SKM-1 (cell line): ENCODE measurements around the gene RAB5B.
"Not testable (repeated sequence)": the region's sequence is repeated elsewhere in the genome, so short reads cannot be mapped to it uniquely, and the experiment has no call there.

Experiments used
- DNase-seq: peaks from one replicate; lab custom pipeline; 2025; ENCODE audit not compliant: unreplicated experiment; lab: John Stamatoyannopoulos, UW

RAB5B gene

GRCh38 chr12:55940065-55940732, 33.7 kb upstream of the RAB5B start:
- peak; percentile 33 for DNase-seq

DNA sequence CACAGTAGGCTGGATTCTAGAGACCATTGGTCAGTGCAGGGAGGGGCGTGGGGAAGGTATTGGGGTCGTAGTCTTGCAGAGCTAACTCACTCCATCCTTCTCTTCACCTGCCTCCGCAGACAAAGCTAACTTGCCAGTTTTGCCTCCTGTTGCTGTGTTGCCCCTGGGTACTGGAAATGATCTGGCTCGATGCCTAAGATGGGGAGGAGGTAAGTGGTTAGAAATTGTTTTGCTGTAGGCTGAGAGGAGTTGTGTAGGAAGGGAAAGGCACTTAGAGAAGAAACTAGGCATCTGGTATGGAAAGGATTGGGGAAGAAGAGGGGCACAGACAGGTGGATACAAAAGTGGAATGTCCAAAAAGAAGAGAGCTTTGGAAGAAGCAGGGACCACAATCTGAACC, 31.8 kb upstream of the RAB5B start:
- DNase-seq = no peak

GRCh38 chr12:55942577-55943136, 31.2 kb upstream of the RAB5B start:
- DNase-seq = no peak

- no peak for DNase-seq
Observed at GRCh38 chr12:55946553-55946952, 27.3 kb upstream of the RAB5B start.

- DNase-seq = no peak
Observed at GRCh38 chr12:55955344-55955743, 18.5 kb upstream of the RAB5B start.

DNA sequence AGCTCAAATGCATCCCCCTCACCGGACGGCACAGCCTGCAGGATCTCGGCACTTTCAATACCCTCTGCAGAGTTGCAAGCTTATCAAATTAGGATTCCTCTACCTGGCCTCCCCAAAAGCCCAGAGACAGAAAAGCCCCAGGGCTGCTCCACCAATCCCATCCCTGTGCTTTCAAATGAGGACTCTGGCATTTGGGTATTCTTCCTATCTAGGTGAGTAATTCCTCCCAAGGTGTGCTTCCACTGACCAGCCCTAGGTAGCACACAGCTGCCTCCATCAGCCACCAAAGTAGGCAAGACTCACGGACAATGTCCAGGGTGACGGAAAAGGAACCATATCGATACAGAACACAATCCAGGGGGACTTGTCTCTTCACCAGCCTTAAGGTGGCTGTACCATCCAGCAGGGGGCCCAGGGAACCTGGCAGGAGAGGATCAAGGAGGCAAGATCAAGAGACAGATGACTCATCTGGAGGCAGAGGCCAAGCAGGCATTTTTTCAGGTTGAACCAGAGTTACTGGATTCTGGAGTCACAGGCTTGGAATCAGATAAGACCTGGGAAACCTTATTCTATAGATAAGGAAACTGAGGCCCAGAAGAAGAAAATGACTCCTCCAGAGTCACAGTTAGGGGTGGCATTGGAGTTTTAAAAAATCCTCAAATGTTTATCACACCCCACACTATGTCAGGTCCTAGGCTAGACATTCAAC, 17.9 kb upstream of the RAB5B start:
- no peak for DNase-seq

- DNase-seq = no peak
Observed at GRCh38 chr12:55957106-55957859, 16.6 kb upstream of the RAB5B start.

DNA sequence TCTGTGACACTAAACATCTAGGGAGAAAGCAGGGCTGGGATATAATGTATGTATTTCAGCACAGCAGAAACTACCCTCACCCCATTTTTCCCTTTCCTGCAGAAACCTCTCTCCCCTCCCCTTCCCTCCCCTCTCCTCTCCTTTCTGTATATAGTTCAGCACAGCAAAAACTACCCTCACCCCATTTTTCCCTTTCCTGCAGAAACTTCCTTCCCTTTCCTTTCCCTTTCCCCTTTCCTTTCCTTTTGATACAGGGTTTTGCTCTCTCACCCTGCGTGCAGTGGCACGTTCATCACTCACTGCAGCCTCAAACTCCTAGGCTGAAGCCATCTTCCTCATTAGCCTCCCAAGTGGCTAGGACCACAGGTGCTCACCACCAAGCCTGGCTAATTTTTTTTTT, 10.1 kb upstream of the RAB5B start:
- no peak for DNase-seq

- DNase-seq = no peak
Observed at GRCh38 chr12:55965240-55965639, 8.6 kb upstream of the RAB5B start.

DNA sequence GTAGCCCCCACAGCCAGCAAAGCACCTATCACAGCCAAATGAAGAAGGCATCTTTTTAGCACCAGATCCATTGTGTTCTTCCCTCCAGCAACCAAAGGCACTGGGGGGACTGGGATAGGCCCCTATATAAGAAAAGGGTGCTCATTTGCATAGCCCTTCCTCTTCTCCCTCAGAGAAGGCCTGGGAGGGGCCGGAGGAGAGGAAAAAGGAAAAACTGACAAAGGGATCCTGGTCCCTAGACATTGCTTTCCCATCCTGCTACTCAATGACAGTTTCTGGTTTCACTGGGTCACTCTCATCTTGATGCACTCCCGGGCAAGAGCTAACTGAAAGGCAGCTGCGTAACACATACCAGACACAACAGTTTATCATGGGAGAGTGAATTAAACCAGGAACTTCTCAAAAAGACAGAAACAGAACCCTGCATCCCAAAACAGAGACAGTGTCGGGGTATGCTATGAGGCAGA, 7.9 kb upstream of the RAB5B start, which contains the start of gene PMEL:
PMEL (minus strand) TSS at position 102 of the 467 bp plus-strand sequence; CDS start at position 71, 31 bp downstream.
- DNase-seq = no peak

DNA sequence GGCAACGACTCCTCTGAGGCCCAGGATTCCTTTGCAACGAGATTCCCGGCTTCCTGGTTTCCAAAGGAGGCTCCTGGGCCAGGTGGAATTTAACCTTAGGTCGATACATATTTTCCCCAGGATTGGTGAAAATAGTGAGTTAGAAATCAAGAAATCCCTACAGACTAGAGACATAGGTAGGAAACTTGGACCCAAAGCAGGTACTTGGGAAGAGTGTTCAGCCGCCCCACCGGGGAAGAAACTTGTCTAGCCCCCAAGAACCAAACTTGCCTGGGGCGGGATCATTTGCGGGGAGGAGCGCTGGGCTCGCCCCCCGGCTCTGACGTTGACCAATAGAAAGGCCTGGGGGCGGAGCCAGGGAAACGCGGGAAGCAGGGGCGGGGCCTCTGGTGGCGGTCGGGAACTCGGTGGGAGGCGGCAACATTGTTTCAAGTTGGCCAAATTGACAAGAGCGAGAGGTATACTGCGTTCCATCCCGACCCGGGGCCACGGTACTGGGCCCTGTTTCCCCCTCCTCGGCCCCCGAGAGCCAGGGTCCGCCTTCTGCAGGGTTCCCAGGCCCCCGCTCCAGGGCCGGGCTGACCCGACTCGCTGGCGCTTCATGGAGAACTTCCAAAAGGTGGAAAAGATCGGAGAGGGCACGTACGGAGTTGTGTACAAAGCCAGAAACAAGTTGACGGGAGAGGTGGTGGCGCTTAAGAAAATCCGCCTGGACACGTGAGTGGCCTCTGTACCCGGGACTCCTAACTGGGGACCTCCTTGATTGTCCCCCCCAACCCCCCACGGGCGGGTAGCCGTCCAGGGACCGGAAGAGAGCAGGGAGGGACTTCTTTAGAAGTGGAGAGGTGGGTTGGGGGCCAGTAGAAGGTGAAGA, 7.2 kb upstream of the RAB5B start, which contains the start of gene CDK2:
CDK2 (plus strand) TSS at position 423 of the 874 bp plus-strand sequence; CDS start at position 602, 179 bp downstream.
- peak; percentile 40 for DNase-seq

GRCh38 chr12:55969356-55969755, 4.5 kb upstream of the RAB5B start:
- DNase-seq = no peak

GRCh38 chr12:55970775-55971174, 3.1 kb upstream of the RAB5B start:
- no peak for DNase-seq

DNA sequence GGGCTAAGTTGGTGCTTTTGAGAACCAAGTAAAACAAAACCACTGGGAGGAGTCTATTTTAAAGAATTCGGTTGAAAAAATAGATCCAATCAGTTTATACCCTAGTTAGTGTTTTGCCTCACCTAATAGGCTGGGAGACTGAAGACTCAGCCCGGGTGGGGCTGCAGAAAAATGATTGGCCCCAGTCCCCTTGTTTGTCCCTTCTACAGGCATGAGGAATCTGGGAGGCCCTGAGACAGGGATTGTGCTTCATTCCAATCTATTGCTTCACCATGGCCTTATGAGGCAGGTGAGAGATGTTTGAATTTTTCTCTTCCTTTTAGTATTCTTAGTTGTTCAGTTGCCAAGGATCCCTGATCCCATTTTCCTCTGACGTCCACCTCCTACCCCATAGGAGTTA, 1.8 kb upstream of the RAB5B start:
- DNase-seq = no peak

GRCh38 chr12:55972456-55972855, 1.4 kb upstream of the RAB5B start:
- DNase-seq = no peak

DNA sequence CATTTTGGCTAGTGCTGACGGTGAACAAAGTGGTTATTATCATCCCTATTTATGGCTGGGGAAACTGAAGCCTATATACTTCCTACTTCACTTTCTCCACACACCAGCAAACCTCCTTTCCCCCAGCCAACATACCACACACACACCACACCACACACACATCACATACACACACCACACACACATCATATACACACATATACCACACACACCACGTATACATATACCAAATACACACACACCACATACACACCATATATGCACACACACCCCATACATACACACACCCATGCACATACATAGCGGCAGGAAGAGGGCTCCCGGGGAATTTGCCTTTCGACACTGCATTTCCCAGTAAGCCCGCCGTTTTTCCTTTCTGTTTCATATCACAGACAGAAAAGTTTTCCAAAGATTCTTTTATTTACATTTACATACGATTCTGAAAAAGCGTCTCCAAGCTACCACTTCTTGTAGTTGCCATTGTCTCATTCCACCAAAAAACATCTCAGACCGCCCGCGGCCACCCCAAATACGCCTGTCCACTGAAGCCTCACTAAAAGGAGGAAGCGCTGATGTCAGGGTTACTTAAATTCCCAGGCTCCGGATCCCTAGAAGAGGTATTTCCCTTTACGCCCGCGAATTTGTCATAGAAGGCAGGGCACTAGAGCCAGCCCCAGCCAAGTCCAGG, 823 bp upstream of the RAB5B start:
- no peak for DNase-seq

DNA sequence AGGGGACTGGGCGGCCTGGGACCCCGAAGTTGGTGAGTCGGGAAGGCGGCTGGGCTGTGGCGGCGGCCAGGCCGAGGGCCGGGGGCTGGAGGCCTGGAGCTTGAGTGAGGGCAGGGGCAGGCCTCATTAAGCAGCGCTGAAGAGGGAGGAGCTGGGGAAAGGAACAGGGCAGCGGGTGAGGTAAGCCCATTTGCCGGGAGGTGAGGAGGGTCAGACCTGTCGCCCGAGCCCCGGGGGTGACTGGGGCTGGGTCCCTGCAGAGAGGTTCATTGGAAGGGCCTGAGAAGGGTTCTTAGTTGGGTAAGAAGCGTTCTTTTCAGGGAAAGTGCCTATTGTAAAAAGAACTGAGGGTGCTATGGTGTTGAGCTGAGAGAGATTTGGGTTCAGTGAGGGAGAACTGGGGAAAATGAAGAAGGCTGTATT, 441 bp downstream of the RAB5B start:
- DNase-seq = no peak

GRCh38 chr12:55978393-55978792, 4.5 kb downstream of the RAB5B start:
- DNase-seq = no peak

GRCh38 chr12:55979069-55979468, 5.2 kb downstream of the RAB5B start:
- DNase-seq = no peak

- DNase-seq = not testable (repeated sequence)
Observed at GRCh38 chr12:55981882-55982281, 8.0 kb downstream of the RAB5B start.
